PC-3 (cell line): ENCODE measurements around the gene TTYH2. TPM values are rescaled to one million over a fixed set of nuclear protein-coding genes. Genes with fewer than 3 reads are reported as not detected.
"Not testable (repeated sequence)": the region's sequence is repeated elsewhere in the genome, so short reads cannot be mapped to it uniquely, and the experiment has no call there.

ENCODE experiments used
- ATAC-seq: fragments of 200-7000 bp; cut with Tn5 transposase; 2 replicates; pipeline ENCODE4 v1.9.1; 2020; ENCODE audit warnings: mild to moderate bottlenecking, moderate library complexity
- BruUV-seq: library from RNA; stranded (reverse); fragments of 400-500 nt; replicated peaks from 2 replicates; lab custom pipeline; 2021; lab: Mats Ljungman, UMichigan
- CTCF ChIA-PET: fragments of 300-600 bp; sonication (Branson Sonifier 250); formaldehyde crosslinking; loops from one replicate; lab custom pipeline; 2022; ENCODE audit warnings: antibody characterized with exemption; lab: Charles Lee
- POLR2A ChIA-PET: fragments of 300-600 bp; sonication (Branson Sonifier 250); formaldehyde crosslinking; loops from one replicate; lab custom pipeline; 2022; ENCODE audit warnings: antibody characterized with exemption; ENCODE audit not compliant: unreplicated experiment; lab: Charles Lee
- DNase-seq: peaks from one replicate; pipeline ENCODE4 v3.0.0-alpha.2; 2015
- H2AFZ ChIP-seq: fragments of 300-600 bp; sonication (generic); 2 replicates; pipeline ENCODE4 v1.6.0; 2016; ENCODE audit warnings: antibody characterized with exemption, low read length
- H3F3A ChIP-seq: fragments of 300-600 bp; sonication (generic); one replicate; pipeline ENCODE4 v1.6.0; 2017; ENCODE audit warnings: antibody characterized with exemption, low read length, control low read depth, mild to moderate bottlenecking; ENCODE audit not compliant: unreplicated experiment
- H3K27ac ChIP-seq: fragments of 300-600 bp; sonication (generic); 2 replicates; pipeline ENCODE4 v1.5.1; 2016; ENCODE audit warnings: mild to moderate bottlenecking, low read length
- H3K27me3 ChIP-seq: fragments of 300-600 bp; sonication (generic); 2 replicates; pipeline ENCODE4 v1.6.1; 2016; ENCODE audit warnings: low read length, mixed read lengths
- H3K36me3 ChIP-seq: fragments of 300-600 bp; sonication (generic); 2 replicates; pipeline ENCODE4 v1.6.1; 2016; ENCODE audit warnings: low read depth, mixed run types, low read length, mixed read lengths
- H3K4me1 ChIP-seq: fragments of 300-600 bp; sonication (generic); 2 replicates; pipeline ENCODE4 v1.5.1; 2016; ENCODE audit warnings: low read length; ENCODE audit not compliant: insufficient read depth
- H3K4me2 ChIP-seq: fragments of 300-600 bp; sonication (generic); 2 replicates; pipeline ENCODE4 v1.6.0; 2016; ENCODE audit warnings: low read length
- H3K4me3 ChIP-seq: fragments of 300-600 bp; sonication (generic); 2 replicates; pipeline ENCODE4 v1.5.1; 2016; ENCODE audit warnings: mild to moderate bottlenecking, low read length, mixed read lengths
- H3K79me2 ChIP-seq: fragments of 300-600 bp; sonication (generic); 2 replicates; pipeline ENCODE4 v1.6.1; 2017; ENCODE audit warnings: low read length, mixed read lengths
- H3K9ac ChIP-seq: fragments of 300-600 bp; sonication (generic); 2 replicates; pipeline ENCODE4 v1.6.0; 2016; ENCODE audit warnings: mild to moderate bottlenecking, low read length
- H3K9me2 ChIP-seq: fragments of 300-600 bp; sonication (generic); replicated peaks from 2 replicates; pipeline ENCODE4 v1.6.1; 2016; ENCODE audit warnings: mixed run types, low read length, mixed read lengths
- H3K9me3 ChIP-seq: fragments of 300-600 bp; sonication (generic); 2 replicates; pipeline ENCODE4 v1.6.1; 2016; ENCODE audit warnings: low read length, mixed read lengths
- H4K20me1 ChIP-seq: fragments of 300-600 bp; sonication (generic); 2 replicates; pipeline ENCODE4 v1.6.1; 2016; ENCODE audit warnings: low read length, mixed read lengths
- EZH2 ChIP-seq: fragments of 300-600 bp; sonication (generic); IDR thresholded peaks from one replicate; pipeline ENCODE4 v1.6.1; 2017; ENCODE audit warnings: antibody characterized with exemption, mild to moderate bottlenecking, low read length; ENCODE audit not compliant: unreplicated experiment
- EZH2phosphoT487 ChIP-seq: fragments of 300-600 bp; sonication (generic); IDR thresholded peaks from 2 replicates; pipeline ENCODE4 v1.6.1; 2018; ENCODE audit warnings: mild to moderate bottlenecking, antibody characterized with exemption, low read length, borderline replicate concordance
- intact Hi-C: fragments of 100-400 bp; cut with micrococcal nuclease; formaldehyde crosslinking; loops from 2 replicates; pipeline ENCODE4 v1.9.0; 2023
- total RNA-seq: library from RNA; depleted of rRNA; stranded (reverse); fragments of >200 nt; gene quantifications from 2 replicates; pipeline ENCODE4 v1.2.3, GENCODE V29; 2014
- TF ChIP-seq, protein P1 (sequence below): fragments of 300-600 bp; sonication (generic); conservative IDR thresholded peaks from 2 replicates; pipeline ENCODE4 v1.5.1; 2017; ENCODE audit warnings: antibody characterized with exemption, low read depth, mild to moderate bottlenecking, low read length

The TTYH2 gene
- total RNA-seq, 1 experiment from 2014 or later = 17.6 TPM

DNA sequence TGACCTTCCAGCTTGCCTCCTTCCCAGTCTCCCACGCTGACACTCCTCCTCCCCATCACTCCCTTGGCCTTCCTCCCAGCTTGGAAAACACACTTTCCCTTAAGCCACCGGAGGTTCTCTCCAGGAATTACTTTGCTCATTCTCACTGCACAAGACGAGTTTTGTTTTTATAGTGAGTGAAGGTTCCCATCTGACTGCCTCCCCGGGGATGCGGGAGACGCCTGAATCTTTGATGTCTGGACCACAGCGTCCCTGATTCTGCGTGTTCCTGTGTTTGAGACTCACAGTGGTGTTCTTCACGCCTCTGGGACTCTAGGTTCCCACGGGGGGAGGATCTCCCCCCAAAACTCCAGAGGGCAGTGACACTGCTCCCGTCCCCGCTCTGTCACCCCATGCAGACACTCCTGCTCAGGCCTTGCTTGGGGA, 62.7 kb downstream of the TTYH2 start:
- Histone ChIP-seq H3K9ac (no peak overlapping the region), H4K20me1 (no peaks in the 10 kb centered on the region), H3K9me3 (no peaks in the 10 kb centered on the region), H3K4me2 (no peak overlapping the region), H3K79me2 (no peaks in the 10 kb centered on the region), H3F3A (no peaks in the 10 kb centered on the region), H3K9me2 (no peaks in the 10 kb centered on the region), H3K4me1 (no peaks in the 10 kb centered on the region), H3K36me3 (no peaks in the 10 kb centered on the region), H3K27ac (no peak overlapping the region), H3K4me3 (no peak overlapping the region), H3K27me3 (peaks cover 12% of the 10 kb centered on the region), H2AFZ (no peak overlapping the region)
- BruUV-seq = no TSS peak
- ATAC-seq (peak; percentile 21; the same call in 1 of the 2 replicates), DNase-seq (no peak)
- TF ChIP-seq EZH2 = no peak
- POLR2A ChIA-PET = no interaction called here
- CTCF ChIA-PET = no interaction called here
- intact Hi-C loops = no loop called here

DNA sequence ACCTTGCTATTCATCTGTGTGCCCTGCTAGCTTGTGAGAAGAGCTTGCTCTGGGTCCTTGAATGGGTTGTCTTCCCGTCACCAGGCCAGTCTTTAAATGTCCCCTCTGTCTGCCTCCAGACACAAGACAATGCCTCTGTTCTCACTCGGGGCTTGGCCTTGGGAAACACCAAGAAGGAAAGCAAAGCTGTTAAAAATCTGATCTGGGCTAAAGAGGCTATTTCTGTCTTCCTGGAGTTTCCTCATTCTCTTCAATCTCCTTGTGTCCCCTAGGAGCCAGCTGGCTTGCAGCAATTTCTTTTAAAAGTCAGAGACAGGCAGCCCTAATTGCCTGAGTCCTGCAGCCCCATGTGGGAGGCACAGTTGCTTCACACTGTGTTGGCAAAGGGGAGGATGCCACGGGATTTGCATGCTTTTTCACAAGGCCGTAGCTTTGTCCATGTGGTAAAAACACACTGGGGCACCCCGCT, 63.2 kb downstream of the TTYH2 start:
- no TSS peak for BruUV-seq
- Histone ChIP-seq H3K79me2 (no peaks in the 10 kb centered on the region), H2AFZ (no peak overlapping the region), H3K4me1 (no peaks in the 10 kb centered on the region), H3K27ac (no peak overlapping the region), H3K4me2 (no peak overlapping the region), H4K20me1 (no peaks in the 10 kb centered on the region), H3K9me2 (no peaks in the 10 kb centered on the region), H3F3A (no peaks in the 10 kb centered on the region), H3K9me3 (no peaks in the 10 kb centered on the region), H3K36me3 (no peaks in the 10 kb centered on the region), H3K27me3 (peaks cover 12% of the 10 kb centered on the region), H3K4me3 (no peak overlapping the region), H3K9ac (no peak overlapping the region)
- CTCF ChIA-PET = no interaction called here
- intact Hi-C loops = no loop called here
- DNase-seq (no peak), ATAC-seq (no peak)
- POLR2A ChIA-PET = no interaction called here
- TF ChIP-seq, protein P1, sequence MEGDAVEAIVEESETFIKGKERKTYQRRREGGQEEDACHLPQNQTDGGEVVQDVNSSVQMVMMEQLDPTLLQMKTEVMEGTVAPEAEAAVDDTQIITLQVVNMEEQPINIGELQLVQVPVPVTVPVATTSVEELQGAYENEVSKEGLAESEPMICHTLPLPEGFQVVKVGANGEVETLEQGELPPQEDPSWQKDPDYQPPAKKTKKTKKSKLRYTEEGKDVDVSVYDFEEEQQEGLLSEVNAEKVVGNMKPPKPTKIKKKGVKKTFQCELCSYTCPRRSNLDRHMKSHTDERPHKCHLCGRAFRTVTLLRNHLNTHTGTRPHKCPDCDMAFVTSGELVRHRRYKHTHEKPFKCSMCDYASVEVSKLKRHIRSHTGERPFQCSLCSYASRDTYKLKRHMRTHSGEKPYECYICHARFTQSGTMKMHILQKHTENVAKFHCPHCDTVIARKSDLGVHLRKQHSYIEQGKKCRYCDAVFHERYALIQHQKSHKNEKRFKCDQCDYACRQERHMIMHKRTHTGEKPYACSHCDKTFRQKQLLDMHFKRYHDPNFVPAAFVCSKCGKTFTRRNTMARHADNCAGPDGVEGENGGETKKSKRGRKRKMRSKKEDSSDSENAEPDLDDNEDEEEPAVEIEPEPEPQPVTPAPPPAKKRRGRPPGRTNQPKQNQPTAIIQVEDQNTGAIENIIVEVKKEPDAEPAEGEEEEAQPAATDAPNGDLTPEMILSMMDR = no peak
- TF ChIP-seq EZH2phosphoT487 = no peak
- TF ChIP-seq EZH2 = no peak

DNA sequence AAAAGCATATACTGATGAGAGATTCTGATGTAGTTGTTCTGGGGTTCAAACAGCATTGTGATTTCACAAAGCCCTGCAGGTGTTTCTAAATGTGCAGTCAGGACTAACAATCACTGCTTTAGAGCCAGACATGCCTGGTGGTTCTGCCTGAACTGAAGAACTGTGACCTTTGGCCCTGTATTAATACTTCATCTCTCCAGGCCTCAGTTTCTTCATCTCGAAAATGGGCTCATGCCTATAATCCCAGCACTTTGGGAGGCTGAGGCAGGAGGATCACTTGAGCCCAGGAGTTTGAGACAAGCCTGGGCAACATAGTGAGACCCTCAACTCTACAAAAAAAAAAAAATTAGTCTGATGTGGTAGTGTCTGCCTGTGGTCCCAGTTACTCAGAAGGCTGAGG, 64.6 kb downstream of the TTYH2 start:
- peaks cover 12% of the 10 kb centered on the region for H3K27me3 ChIP-seq
- no peak overlapping the region for H2AFZ ChIP-seq
- no peaks in the 10 kb centered on the region for H3K79me2 ChIP-seq
- no peak overlapping the region for H3K27ac ChIP-seq
- H3K4me2 ChIP-seq = no peak overlapping the region
- CTCF ChIA-PET = no interaction called here
- H3K9me3 ChIP-seq = no peaks in the 10 kb centered on the region
- no peak overlapping the region for H3K9ac ChIP-seq
- no peaks in the 10 kb centered on the region for H4K20me1 ChIP-seq
- H3K9me2 ChIP-seq = no peaks in the 10 kb centered on the region
- no peaks in the 10 kb centered on the region for H3K36me3 ChIP-seq
- BruUV-seq = no TSS peak
- H3K4me1 ChIP-seq = peaks cover 9% of the 10 kb centered on the region
- H3K4me3 ChIP-seq = no peak overlapping the region
- no peak for DNase-seq
- H3F3A ChIP-seq = no peaks in the 10 kb centered on the region
- POLR2A ChIA-PET = no interaction called here
- intact Hi-C loops = no loop called here
- TF ChIP-seq EZH2phosphoT487 = no peak
- no peak for TF ChIP-seq EZH2
- TF ChIP-seq, protein P1 = no peak
- ATAC-seq = no peak

DNA sequence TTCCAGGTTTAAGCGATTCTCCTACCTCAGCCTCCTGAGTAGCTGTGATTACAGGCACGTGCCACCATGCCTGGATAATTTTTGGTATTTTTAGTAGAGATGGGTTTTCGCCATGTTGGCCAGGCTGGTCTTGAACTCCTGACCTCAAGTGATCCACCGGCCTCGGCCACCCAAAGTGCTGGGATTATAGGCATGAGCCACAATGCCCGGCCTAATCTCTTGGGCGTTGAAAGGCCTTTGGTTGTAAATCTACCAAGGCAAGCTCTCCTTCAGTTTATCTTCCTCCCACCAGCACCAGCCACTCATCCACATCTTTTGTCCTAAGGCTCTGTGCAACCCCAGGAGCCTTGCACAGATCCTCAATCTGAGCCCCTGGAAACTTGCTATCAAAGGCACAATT, 66.2 kb downstream of the TTYH2 start:
- H3K4me3 ChIP-seq, H3K79me2 ChIP-seq, H2AFZ ChIP-seq, DNase-seq, H3K9ac ChIP-seq, H4K20me1 ChIP-seq, H3F3A ChIP-seq, BruUV-seq, H3K27ac ChIP-seq, POLR2A ChIA-PET, ATAC-seq, H3K9me2 ChIP-seq, H3K9me3 ChIP-seq, H3K27me3 ChIP-seq, H3K36me3 ChIP-seq, H3K4me2 ChIP-seq, CTCF ChIA-PET: not testable (repeated sequence)
- intact Hi-C loops = loop anchor here (5.0 kb wide), 1 partner anchor 67 kb away; the partner anchor contains the start of gene TTYH2
- H3K4me1 ChIP-seq = peaks cover 13% of the 10 kb centered on the region
